ENCODE results near the gene ACSS1. TPM values are rescaled to one million over a fixed set of nuclear protein-coding genes. Genes with fewer than 3 reads are reported as not detected.

The ACSS1 gene
- total RNA-seq, 2 experiments from 2014 or later: 8.5 to 10.7 TPM

- peak; percentile 40 for ATAC-seq
- peaks cover 36% of the 10 kb centered on the region for H3K4me1 Mint-ChIP-seq
- peaks cover 4% of the 10 kb centered on the region for H3K36me3 Mint-ChIP-seq (ENCODE audit: low read depth)
- peak; percentile 89 for DNase-seq
- ChIA-PET CTCF (interaction anchor here (0.6 to 4.0 kb wide), 25 partner anchors 10 to 413 kb away, joined by 3 to 96 read pairs (median 5); partner anchors contain the start of genes GINS1 and VSX1), POLR2A (interaction anchor here (0.7 kb wide), 1 partner anchor 67 kb away, joined by 4 read pairs; no protein-coding TSS in a partner anchor)
- no peak overlapping the region for H3K27ac Mint-ChIP-seq
- H3K9me3 Mint-ChIP-seq (ENCODE audit: low read depth): no peaks in the 10 kb centered on the region
- H3K4me3 Mint-ChIP-seq: no peak overlapping the region
- intact Hi-C loops (cut with DNase I, micrococcal nuclease): loop anchor here (1.0 to 10.0 kb wide), 13 partner anchors 71 to 1642 kb away; partner anchors contain the start of genes VSX1 (in 2 of the 2), ABHD12 (in 1 of the 2), ENTPD6 (in 1 of the 2) and GINS1 (in 1 of the 2)
- H3K27me3 Mint-ChIP-seq: no peaks in the 10 kb centered on the region
Observed at GRCh38 chr20:24994470-24995368, 63.2 kb downstream of the ACSS1 start.

DNA sequence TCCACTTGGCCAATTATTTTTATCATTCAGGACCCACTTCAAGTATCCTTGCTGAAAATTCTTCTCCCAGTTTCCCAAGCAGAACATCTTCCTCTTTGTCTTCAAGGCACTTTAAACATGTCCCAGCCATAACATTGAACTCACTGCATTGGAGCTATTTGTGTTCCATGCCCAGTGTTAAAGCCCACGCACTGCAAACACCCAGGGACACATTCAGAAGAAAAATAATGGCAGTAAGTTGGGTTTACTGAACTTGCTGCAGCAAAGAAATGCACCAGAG is 63.8 kb downstream of the ACSS1 start:
- no peak for DNase-seq
- ChIA-PET CTCF (interaction anchor here (0.7 to 4.0 kb wide), 21 partner anchors 10 to 413 kb away, joined by 3 to 96 read pairs (median 5); partner anchors contain the start of genes GINS1, PYGB and VSX1), POLR2A (interaction anchor here (0.7 kb wide), 1 partner anchor 67 kb away, joined by 4 read pairs; no protein-coding TSS in a partner anchor)
- peak overlapping the region; percentile 34 for H3K4me3 Mint-ChIP-seq
- peak overlapping the region; percentile 38 for H3K27ac Mint-ChIP-seq
- no peaks in the 10 kb centered on the region for H3K27me3 Mint-ChIP-seq
- no peaks in the 10 kb centered on the region for H3K9me3 Mint-ChIP-seq (ENCODE audit: low read depth)
- intact Hi-C loops (cut with DNase I, micrococcal nuclease): loop anchor here (2.0 to 10.0 kb wide), 10 partner anchors 88 to 1642 kb away; partner anchors contain the start of genes VSX1 (in 2 of the 2), ABHD12 (in 1 of the 2), ENTPD6 (in 1 of the 2) and GINS1 (in 1 of the 2)
- H3K4me1 Mint-ChIP-seq: peaks cover 38% of the 10 kb centered on the region
- peaks cover 6% of the 10 kb centered on the region for H3K36me3 Mint-ChIP-seq (ENCODE audit: low read depth)
- no peak for ATAC-seq

- peaks cover 41% of the 10 kb centered on the region for H3K4me1 Mint-ChIP-seq
- intact Hi-C loops (cut with DNase I, micrococcal nuclease): loop anchor here (2.0 to 10.0 kb wide), 11 partner anchors 89 to 1641 kb away; partner anchors contain the start of genes VSX1 (in 2 of the 2), ABHD12 (in 1 of the 2), ENTPD6 (in 1 of the 2) and GINS1 (in 1 of the 2)
- ChIA-PET CTCF (interaction anchor here (0.7 to 4.0 kb wide), 21 partner anchors 11 to 414 kb away, joined by 3 to 96 read pairs (median 5); partner anchors contain the start of genes GINS1, PYGB and VSX1), POLR2A (no interaction called here)
- peaks cover 8% of the 10 kb centered on the region for H3K36me3 Mint-ChIP-seq (ENCODE audit: low read depth)
- H3K27me3 Mint-ChIP-seq: no peaks in the 10 kb centered on the region
- no peaks in the 10 kb centered on the region for H3K9me3 Mint-ChIP-seq (ENCODE audit: low read depth)
- DNase-seq: no peak
- H3K27ac Mint-ChIP-seq: peak overlapping the region; percentile 91
- ATAC-seq: no peak
- H3K4me3 Mint-ChIP-seq: peak overlapping the region; percentile 97
Observed at GRCh38 chr20:24993337-24994185, 64.4 kb downstream of the ACSS1 start.

- ChIA-PET CTCF (interaction anchor here (1.6 to 4.0 kb wide), 5 partner anchors 12 to 181 kb away, joined by 5 to 96 read pairs (median 8); no protein-coding TSS in a partner anchor), POLR2A (no interaction called here)
- peak within 1 kb of the TSS; percentile 91 for H3K27ac Mint-ChIP-seq
- ATAC-seq (peak; percentile 95), DNase-seq (peak; percentile 98)
- H3K9me3 Mint-ChIP-seq (ENCODE audit: low read depth): no peaks in the 10 kb centered on the region
- H3K27me3 Mint-ChIP-seq: no peaks in the 10 kb centered on the region
- H3K36me3 Mint-ChIP-seq (ENCODE audit: low read depth): peaks cover 8% of the 10 kb centered on the region
- intact Hi-C loops (cut with DNase I, micrococcal nuclease): loop anchor here (1.0 to 10.0 kb wide), 17 partner anchors 43 to 1640 kb away; partner anchors contain the start of genes ABHD12 (in 2 of the 2), ENTPD6 (in 2 of the 2), GINS1 (in 2 of the 2) and NANP (in 2 of the 2)
- H3K4me3 Mint-ChIP-seq: peak within 1 kb of the TSS; percentile 97
- peaks cover 48% of the 10 kb centered on the region for H3K4me1 Mint-ChIP-seq
Observed at GRCh38 chr20:24992487-24993205, 65.3 kb downstream of the ACSS1 start, which contains the start of gene APMAP. APMAP (minus strand) TSS chr20:24992751; CDS start chr20:24992688, 63 bp downstream.

DNA sequence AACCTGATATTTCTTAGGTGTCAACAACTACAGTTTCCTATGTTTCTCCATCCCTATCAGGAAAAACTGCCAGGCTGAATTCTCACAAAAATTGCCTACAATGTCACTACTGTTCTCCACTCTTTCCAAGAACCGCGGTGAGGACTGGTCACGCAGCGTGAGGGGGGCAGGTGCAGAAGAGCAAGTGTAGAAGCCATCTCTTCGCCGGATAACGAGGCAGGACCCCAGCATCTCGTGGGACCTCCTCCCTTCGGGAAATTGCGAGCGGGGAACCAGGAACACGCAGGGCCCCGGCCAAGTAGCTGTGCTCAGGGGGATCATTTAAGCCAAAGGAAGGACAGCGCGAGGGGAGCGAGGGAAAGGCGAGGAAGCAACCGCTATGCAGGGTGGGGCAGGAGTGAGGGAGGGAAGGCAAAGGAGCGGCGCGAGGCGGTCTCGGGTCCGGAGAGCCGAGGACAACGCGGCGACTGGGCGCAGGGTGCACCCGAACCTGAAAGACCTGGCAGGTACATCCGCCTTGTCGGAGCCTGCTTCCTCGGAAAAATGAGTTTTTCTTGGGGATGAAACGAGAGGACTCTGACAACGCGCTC is 65.9 kb downstream of the ACSS1 start:
- peaks cover 12% of the 10 kb centered on the region for H3K36me3 Mint-ChIP-seq (ENCODE audit: low read depth)
- H3K27ac Mint-ChIP-seq: peak overlapping the region; percentile 91
- peaks cover 55% of the 10 kb centered on the region for H3K4me1 Mint-ChIP-seq
- DNase-seq: peak; percentile 42
- ATAC-seq: peak; percentile 13
- H3K9me3 Mint-ChIP-seq (ENCODE audit: low read depth): no peaks in the 10 kb centered on the region
- intact Hi-C loops (cut with DNase I, micrococcal nuclease): loop anchor here (1.0 to 10.0 kb wide), 17 partner anchors 43 to 1640 kb away; partner anchors contain the start of genes ABHD12 (in 2 of the 2), ENTPD6 (in 2 of the 2), GINS1 (in 2 of the 2) and NANP (in 2 of the 2)
- H3K27me3 Mint-ChIP-seq: no peaks in the 10 kb centered on the region
- ChIA-PET POLR2A (no interaction called here), CTCF (interaction anchor here (0.7 kb wide), 1 partner anchor 39 kb away, joined by 3 read pairs; no protein-coding TSS in a partner anchor)
- H3K4me3 Mint-ChIP-seq: peak overlapping the region; percentile 97

DNA sequence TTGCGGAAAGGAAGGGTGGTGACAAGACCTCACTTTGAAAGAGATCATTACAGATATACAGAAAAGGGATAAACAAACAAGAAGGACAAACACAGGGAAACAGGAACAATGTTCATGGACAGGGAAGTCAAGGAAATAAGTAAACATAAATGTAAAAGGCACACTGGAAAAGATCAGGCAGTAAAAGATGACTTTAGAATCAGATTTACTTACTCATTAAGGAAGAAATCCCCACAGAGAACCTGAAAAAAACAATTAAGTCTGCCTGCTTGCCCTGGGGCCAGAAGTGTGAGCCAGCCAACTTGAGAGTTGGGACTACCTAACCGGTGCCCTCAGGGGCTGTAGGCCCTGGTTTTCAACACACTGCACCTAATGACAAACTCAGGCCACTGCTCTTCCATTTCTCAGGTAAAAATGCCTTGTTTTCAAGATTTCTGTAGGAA is 67.1 kb downstream of the ACSS1 start:
- Mint-ChIP-seq H3K4me1 (peaks cover 66% of the 10 kb centered on the region), H3K27ac (peak overlapping the region; percentile 91), H3K4me3 (peak overlapping the region; percentile 97), H3K27me3 (no peaks in the 10 kb centered on the region), H3K9me3 (ENCODE audit: low read depth) (no peaks in the 10 kb centered on the region), H3K36me3 (ENCODE audit: low read depth) (peaks cover 12% of the 10 kb centered on the region)
- ChIA-PET CTCF (interaction anchor here (1.0 to 1.2 kb wide), 2 partner anchors 75 to 188 kb away, joined by 3 read pairs; no protein-coding TSS in a partner anchor), POLR2A (interaction anchor here (0.7 kb wide), 1 partner anchor 75 kb away, joined by 3 read pairs; no protein-coding TSS in a partner anchor)
- DNase-seq (no peak), ATAC-seq (no peak)
- intact Hi-C loops (cut with DNase I, micrococcal nuclease): loop anchor here (5.0 to 10.0 kb wide), 9 partner anchors 91 to 1639 kb away; partner anchors contain the start of genes VSX1 (in 2 of the 2), ABHD12 (in 1 of the 2), ENTPD6 (in 1 of the 2) and GINS1 (in 1 of the 2)

- POLR2A ChIA-PET: interaction anchor here (0.9 kb wide), 1 partner anchor 34 kb away, joined by 3 read pairs; no protein-coding TSS in a partner anchor
- CTCF ChIA-PET: interaction anchor here (1.0 kb wide), 1 partner anchor 8 kb away, joined by 4 read pairs; no protein-coding TSS in a partner anchor
- Mint-ChIP-seq H3K27me3 (no peaks in the 10 kb centered on the region), H3K4me1 (peaks cover 63% of the 10 kb centered on the region), H3K27ac (peak overlapping the region; percentile 35), H3K36me3 (ENCODE audit: low read depth) (peaks cover 13% of the 10 kb centered on the region), H3K9me3 (ENCODE audit: low read depth) (no peaks in the 10 kb centered on the region), H3K4me3 (no peak overlapping the region)
- intact Hi-C loops (cut with DNase I, micrococcal nuclease): no loop called here
- DNase-seq: no peak
- no peak for ATAC-seq
Observed at GRCh38 chr20:24989162-24989561, 68.8 kb downstream of the ACSS1 start.

DNA sequence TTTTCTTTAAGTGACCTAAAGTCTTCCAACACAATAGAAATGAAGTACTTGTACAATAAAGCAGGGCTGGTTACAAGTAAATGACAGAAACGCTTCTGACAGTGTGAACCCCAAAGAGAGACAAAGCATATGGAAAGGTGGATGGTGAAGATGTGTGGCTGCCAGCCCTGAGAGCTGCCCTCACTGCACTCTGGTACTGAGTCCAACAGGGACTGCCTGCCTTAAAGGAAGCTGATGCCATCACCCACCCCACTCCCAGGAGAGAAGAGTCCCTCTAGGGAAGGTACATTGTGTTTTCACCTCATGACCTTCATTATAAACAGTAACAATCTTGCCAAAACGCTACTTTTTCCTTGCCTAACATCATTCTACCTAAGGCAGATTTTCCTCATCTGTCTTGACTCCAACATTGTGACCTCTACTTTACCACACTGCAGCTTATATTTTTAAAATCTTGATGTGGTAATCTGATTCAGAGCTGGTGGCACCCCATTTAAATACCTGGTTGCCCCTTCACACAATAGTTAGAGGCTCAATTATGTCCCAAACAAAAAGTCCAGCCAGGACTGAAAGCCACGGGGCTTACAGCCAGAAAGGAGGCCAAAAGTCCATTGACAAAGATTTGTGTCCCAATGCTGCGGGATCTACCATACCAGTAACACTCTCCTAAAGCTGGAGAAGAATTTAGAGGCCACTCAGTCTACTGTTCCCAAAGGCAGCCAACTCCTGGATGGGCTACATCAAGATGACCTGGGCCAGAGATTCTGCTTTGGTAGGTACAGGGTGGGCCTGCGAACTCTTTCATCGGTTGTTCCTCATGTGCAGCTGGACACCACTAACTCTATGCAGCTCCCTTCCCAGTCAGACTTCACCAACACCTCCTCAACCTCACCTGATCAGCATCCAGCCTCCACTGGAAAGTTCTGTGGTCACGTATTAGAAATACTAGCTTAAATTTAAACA is 69.8 kb downstream of the ACSS1 start:
- no peak for ATAC-seq
- Mint-ChIP-seq H3K27ac (peak overlapping the region; percentile 1), H3K36me3 (ENCODE audit: low read depth) (peaks cover 20% of the 10 kb centered on the region), H3K9me3 (ENCODE audit: low read depth) (no peaks in the 10 kb centered on the region), H3K4me3 (no peak overlapping the region), H3K27me3 (no peaks in the 10 kb centered on the region), H3K4me1 (peaks cover 54% of the 10 kb centered on the region)
- intact Hi-C loops (cut with DNase I, micrococcal nuclease): no loop called here
- no peak for DNase-seq
- CTCF ChIA-PET: interaction anchor here (0.6 to 1.1 kb wide), 2 partner anchors 87 to 413 kb away, joined by 3 read pairs; no protein-coding TSS in a partner anchor
- POLR2A ChIA-PET: interaction anchor here (0.9 kb wide), 1 partner anchor 33 kb away, joined by 3 read pairs; no protein-coding TSS in a partner anchor

- POLR2A ChIA-PET: no interaction called here
- no peak overlapping the region for H3K4me3 Mint-ChIP-seq
Observed at GRCh38 chr20:24987244-24987643, 70.7 kb downstream of the ACSS1 start.

More at GRCh38 chr20:24987244-24987643, 70.7 kb downstream of the ACSS1 start:
- DNase-seq (peak; percentile 39), ATAC-seq (peak; percentile 76)
- H3K27me3 Mint-ChIP-seq: no peaks in the 10 kb centered on the region
- H3K36me3 Mint-ChIP-seq (ENCODE audit: low read depth): peaks cover 26% of the 10 kb centered on the region
- intact Hi-C loops (cut with DNase I, micrococcal nuclease): no loop called here
- peaks cover 57% of the 10 kb centered on the region for H3K4me1 Mint-ChIP-seq
- CTCF ChIA-PET: no interaction called here
- H3K9me3 Mint-ChIP-seq (ENCODE audit: low read depth): no peaks in the 10 kb centered on the region
- no peak overlapping the region for H3K27ac Mint-ChIP-seq
